Tibial nerve (tissue), 4 donors: ENCODE data around the gene MMP14. TPM values are rescaled to one million over a fixed set of nuclear protein-coding genes. Genes with fewer than 3 reads are reported as not detected.

Experiments
- DNase-seq, 2 donors: peaks; one replicate each; pipeline ENCODE4 v3.0.0-alpha.2; 2019; ENCODE audit warnings: low spot score in 2 of 2
- H3K27ac ChIP-seq, 4 donors: fragments of 200-600 bp; sonication (generic) in 3 of 4; one replicate each; pipeline ENCODE4 v1.5.1; 2017 to 2019; ENCODE audit warnings: mild to moderate bottlenecking in 1 of 4
- H3K27me3 ChIP-seq, 2 donors: fragments of 200-600 bp; sonication (generic) in 1 of 2; one replicate each; pipeline versions ENCODE4 v1.5.1 to v1.6.0; 2017 to 2019
- H3K36me3 ChIP-seq, 3 donors: fragments of 200-600 bp; sonication (generic); one replicate each; pipeline ENCODE4 v1.5.1; 2018 to 2019
- H3K4me1 ChIP-seq, 4 donors: fragments of 200-600 bp; sonication (generic) in 3 of 4; one replicate each; pipeline ENCODE4 v1.5.1; 2017 to 2019
- H3K4me3 ChIP-seq, 4 donors: fragments of 200-600 bp; sonication (generic) in 3 of 4; one replicate each; pipeline ENCODE4 v1.5.1; 2017 to 2019; ENCODE audit warnings: mild to moderate bottlenecking in 1 of 4, moderate library complexity in 1 of 4
- H3K9me3 ChIP-seq, 4 donors: fragments of 200-600 bp; sonication (generic) in 3 of 4; one replicate each; pipeline ENCODE4 v1.5.1; 2017 to 2019
- CTCF ChIP-seq, 5 experiments: fragments of 200-600 bp in 3 of 5; fragments of 450-650 bp in 2 of 5; sonication (generic) in 3 of 5; IDR thresholded peaks; one replicate each; pipeline ENCODE4 v1.5.1; 2016 to 2019; ENCODE audit warnings: antibody characterized with exemption in 5 of 5, mild to moderate bottlenecking in 3 of 5, moderate library complexity in 2 of 5
- EP300 ChIP-seq, 2 donors: sonication (generic); formaldehyde crosslinking; IDR thresholded peaks; one replicate each; pipeline ENCODE4 v1.6.1; 2017; ENCODE audit warnings: antibody characterized with exemption in 2 of 2, mild to moderate bottlenecking in 1 of 2
- POLR2A ChIP-seq, 2 donors: fragments of 450-650 bp; IDR thresholded peaks; one replicate each; pipeline ENCODE4 v1.6.1; 2017; ENCODE audit warnings: antibody characterized with exemption in 2 of 2, mild to moderate bottlenecking in 2 of 2, moderate library complexity in 2 of 2
- WGBS, 2 donors: methylation state at CpG; one replicate each; pipeline ENCODE4 v1.1.5; 2018; 5-methylcytosine and 5-hydroxymethylcytosine counted together
- total RNA-seq, 4 donors: library from RNA; depleted of rRNA; stranded (reverse); fragments of >200 nt; gene quantifications; one replicate each; pipeline ENCODE4 v1.1.0, GENCODE V29; 2016

The MMP14 gene
- total RNA-seq, 4 donors from 2014 or later, result 101 to 222 (median 145) TPM

- no peak for DNase-seq
- 49 to 57% methylated on average over 6 of the region's 6 CpGs for WGBS, 2 donors
- no peak overlapping the region for H3K27ac ChIP-seq
Measured at GRCh38 chr14:22865424-22866405, 29.3 kb downstream of the MMP14 start.

GRCh38 chr14:22866874-22867273 is 30.5 kb downstream of the MMP14 start:
- DNase-seq, result no peak
- 92 to 99% methylated on average over 5 of the region's 5 CpGs for WGBS, 2 donors

More at GRCh38 chr14:22865424-22866405, 29.3 kb downstream of the MMP14 start:
- H3K9me3 ChIP-seq, result no peaks in the 10 kb centered on the region
- H3K4me1 ChIP-seq, result peaks cover 0 to 12% (median 10%) of the 10 kb centered on the region in 4 donors
- H3K27me3 ChIP-seq, result no peaks in the 10 kb centered on the region
- TF ChIP-seq EP300 (IDR thresholded peaks at IDR 0.05), result no peak
- TF ChIP-seq POLR2A (IDR thresholded peaks at IDR 0.05), result no peak
- no peak for TF ChIP-seq CTCF (IDR thresholded peaks at IDR 0.05)
- H3K4me3 ChIP-seq, result no peak overlapping the region
- H3K36me3 ChIP-seq, result no peaks in the 10 kb centered on the region

GRCh38 chr14:22870811-22871223 is 34.4 kb downstream of the MMP14 start:
- Histone ChIP-seq H3K27me3 (no peaks in the 10 kb centered on the region), H3K4me1 (peaks cover 0 to 47% (median 16%) of the 10 kb centered on the region in 4 donors), H3K36me3 (peaks cover 0 to 27% (median 12%) of the 10 kb centered on the region in 3 donors), H3K9me3 (no peaks in the 10 kb centered on the region), H3K27ac (peak overlapping the region; percentile 96 to 100 (median 99)), H3K4me3 (peak overlapping the region; percentile 75 to 99 (median 97))
- 10 to 13% methylated on average over 1 of the region's 1 CpG for WGBS, 2 donors
- TF ChIP-seq EP300 (IDR thresholded peaks at IDR 0.05) (no peak), CTCF (IDR thresholded peaks at IDR 0.05) (no peak), POLR2A (IDR thresholded peaks at IDR 0.05) (no peak)
- no peak for DNase-seq

More at GRCh38 chr14:22866874-22867273, 30.5 kb downstream of the MMP14 start:
- Histone ChIP-seq H3K27me3 (no peaks in the 10 kb centered on the region), H3K4me3 (no peak overlapping the region), H3K4me1 (peaks cover 0 to 16% (median 10%) of the 10 kb centered on the region in 4 donors), H3K36me3 (no peaks in the 10 kb centered on the region), H3K9me3 (no peaks in the 10 kb centered on the region), H3K27ac (no peak overlapping the region)
- TF ChIP-seq CTCF (IDR thresholded peaks at IDR 0.05) (no peak), POLR2A (IDR thresholded peaks at IDR 0.05) (no peak), EP300 (IDR thresholded peaks at IDR 0.05) (no peak)

GRCh38 chr14:22871224-22872032 is 35.0 kb downstream of the MMP14 start, which contains the start of gene LRP10:
LRP10 (plus strand) TSS chr14:22871740; CDS start chr14:22872304, 564 bp downstream.
- peak; percentile 75 to 93 for TF ChIP-seq EP300 (IDR thresholded peaks at IDR 0.05)
- TF ChIP-seq CTCF (IDR thresholded peaks at IDR 0.05), result peak in 1 of 5 experiments; percentile 31
- TF ChIP-seq POLR2A (IDR thresholded peaks at IDR 0.05), result peak; percentile 57 to 93
- WGBS, 2 donors, result 0% methylated on average over 39 to 41 of the region's 50 CpGs
- H3K27ac ChIP-seq, result peak within 1 kb of the TSS; percentile 96 to 100 (median 99)

More at GRCh38 chr14:22871224-22872032, 35.0 kb downstream of the MMP14 start, which contains the start of gene LRP10:
- peak; percentile 85 to 89 for DNase-seq
- H3K36me3 ChIP-seq, result peaks cover 0 to 34% (median 17%) of the 10 kb centered on the region in 3 donors
- no peaks in the 10 kb centered on the region for H3K27me3 ChIP-seq
- H3K4me3 ChIP-seq, result peak within 1 kb of the TSS; percentile 75 to 99 (median 97)
- no peaks in the 10 kb centered on the region for H3K9me3 ChIP-seq
- H3K4me1 ChIP-seq, result peaks cover 0 to 53% (median 16%) of the 10 kb centered on the region in 4 donors
